Mesenchymal stem cell (in vitro differentiated cells and primary cell): Measurements from ENCODE around the gene BORCS6.
A peak's percentile ranks its signal among the peaks of the same experiment; 100 is the strongest.

Source experiments
- DNase-seq: peaks from one replicate; pipeline ENCODE4 v3.0.0-alpha.2; 2013
- H2AFZ ChIP-seq: one replicate; pipeline ENCODE4 v1.6.1; 2013; ENCODE audit warnings: low read depth, mild to moderate bottlenecking, control low read depth, inconsistent platforms, low read length, moderate library complexity
- H2AK5ac ChIP-seq: 2 replicates; pipeline ENCODE4 v1.6.1; 2013; ENCODE audit warnings: low read length, moderate library complexity, mild to moderate bottlenecking, inconsistent platforms; ENCODE audit not compliant: severe bottlenecking
- H2BK120ac ChIP-seq: one replicate; pipeline ENCODE4 v1.6.1; 2013; ENCODE audit warnings: low read depth, mild to moderate bottlenecking, inconsistent platforms, low read length, moderate library complexity
- H2BK12ac ChIP-seq, 2 experiments: one replicate each; pipeline ENCODE4 v1.6.1; 2013; ENCODE audit warnings: inconsistent platforms in 2 of 2, low read length in 2 of 2, mild to moderate bottlenecking in 2 of 2, moderate library complexity in 2 of 2, control low read depth in 1 of 2
- H2BK15ac ChIP-seq: one replicate; pipeline ENCODE4 v1.6.1; 2013; ENCODE audit warnings: mild to moderate bottlenecking, low read depth, inconsistent platforms; ENCODE audit not compliant: poor library complexity, severe bottlenecking
- H2BK5ac ChIP-seq: 2 replicates; pipeline ENCODE4 v1.6.1; 2013; ENCODE audit warnings: low read depth, mild to moderate bottlenecking, low read length, control low read depth, inconsistent platforms; ENCODE audit not compliant: poor library complexity, severe bottlenecking
- H3K14ac ChIP-seq, 2 experiments: one replicate each; pipeline ENCODE4 v1.6.1; 2013; ENCODE audit warnings: inconsistent platforms in 2 of 2, low read length in 2 of 2, control low read depth in 1 of 2, mild to moderate bottlenecking in 1 of 2, moderate library complexity in 1 of 2
- H3K18ac ChIP-seq, 2 experiments: one replicate each; pipeline ENCODE4 v1.6.1; 2013; ENCODE audit warnings: inconsistent platforms in 2 of 2, low read length in 2 of 2, control low read depth in 1 of 2, low read depth in 1 of 2, mild to moderate bottlenecking in 1 of 2
- H3K23ac ChIP-seq, 2 experiments: one replicate each; pipeline ENCODE4 v1.6.1; 2013; ENCODE audit warnings: inconsistent platforms in 2 of 2, low read length in 2 of 2, mild to moderate bottlenecking in 2 of 2, moderate library complexity in 2 of 2, control low read depth in 1 of 2
- H3K27ac ChIP-seq: 2 replicates; pipeline ENCODE4 v1.5.1; 2013; ENCODE audit warnings: mild to moderate bottlenecking, moderate library complexity, low read length, control low read depth, inconsistent platforms; ENCODE audit not compliant: poor library complexity, severe bottlenecking
- H3K27me3 ChIP-seq, 2 experiments: 2 replicates each; pipeline versions ENCODE4 v1.6.1 to v1.7.0; 2013; ENCODE audit warnings: low read length in 2 of 2, mild to moderate bottlenecking in 2 of 2, moderate library complexity in 2 of 2, control low read depth in 1 of 2, inconsistent platforms in 1 of 2; ENCODE audit not compliant: control insufficient read depth in 1 of 2, insufficient read depth in 1 of 2
- H3K36me3 ChIP-seq, 2 experiments: 2 replicates each; pipeline versions ENCODE4 v1.6.1 to v1.7.0; 2013; ENCODE audit warnings: low read length in 2 of 2, control low read depth in 1 of 2, inconsistent platforms in 1 of 2, low read depth in 1 of 2, mild to moderate bottlenecking in 1 of 2; ENCODE audit not compliant: insufficient read depth in 2 of 2, control insufficient read depth in 1 of 2
- H3K4ac ChIP-seq, 2 experiments: one replicate each; pipeline ENCODE4 v1.6.1; 2013; ENCODE audit warnings: inconsistent platforms in 2 of 2, low read length in 2 of 2, mild to moderate bottlenecking in 2 of 2, moderate library complexity in 2 of 2, control low read depth in 1 of 2, low read depth in 1 of 2
- H3K4me1 ChIP-seq: 2 replicates; pipeline ENCODE4 v1.6.1; 2013; ENCODE audit warnings: low read depth, low read length, control low read depth; ENCODE audit not compliant: control insufficient read depth, insufficient read depth
- H3K4me2 ChIP-seq: 2 replicates; pipeline ENCODE4 v1.6.1; 2013; ENCODE audit warnings: low read length, mild to moderate bottlenecking, inconsistent platforms; ENCODE audit not compliant: poor library complexity, severe bottlenecking
- H3K4me3 ChIP-seq, 2 experiments: 2 replicates each; pipeline versions ENCODE4 v1.5.1 to v1.7.0; 2013; ENCODE audit warnings: low read length in 2 of 2, mild to moderate bottlenecking in 2 of 2, control low read depth in 1 of 2, low read depth in 1 of 2; ENCODE audit not compliant: insufficient read depth in 1 of 2
- H3K79me1 ChIP-seq: replicated peaks from 2 replicates; pipeline ENCODE4 v1.6.1; 2013; ENCODE audit warnings: mild to moderate bottlenecking, control low read depth, low read length, inconsistent platforms; ENCODE audit not compliant: poor library complexity, severe bottlenecking
- H3K9ac ChIP-seq: 2 replicates; pipeline ENCODE4 v1.7.0; 2013; ENCODE audit warnings: mild to moderate bottlenecking, low read length, moderate library complexity
- H3K9me3 ChIP-seq: 2 replicates; pipeline ENCODE4 v1.7.0; 2013; ENCODE audit warnings: mild to moderate bottlenecking, low read length; ENCODE audit not compliant: control insufficient read depth
- H4K8ac ChIP-seq: one replicate; pipeline ENCODE4 v1.6.1; 2013; ENCODE audit warnings: inconsistent platforms, mild to moderate bottlenecking, low read length, moderate library complexity
- H4K91ac ChIP-seq: one replicate; pipeline ENCODE4 v1.6.1; 2013; ENCODE audit warnings: mild to moderate bottlenecking, low read length, inconsistent platforms
- WGBS: methylation state at CpG from one replicate; pipeline ENCODE4 v1.1.7; 2013; ENCODE audit warnings: mixed read lengths; 5-methylcytosine and 5-hydroxymethylcytosine counted together

BORCS6 gene

DNA sequence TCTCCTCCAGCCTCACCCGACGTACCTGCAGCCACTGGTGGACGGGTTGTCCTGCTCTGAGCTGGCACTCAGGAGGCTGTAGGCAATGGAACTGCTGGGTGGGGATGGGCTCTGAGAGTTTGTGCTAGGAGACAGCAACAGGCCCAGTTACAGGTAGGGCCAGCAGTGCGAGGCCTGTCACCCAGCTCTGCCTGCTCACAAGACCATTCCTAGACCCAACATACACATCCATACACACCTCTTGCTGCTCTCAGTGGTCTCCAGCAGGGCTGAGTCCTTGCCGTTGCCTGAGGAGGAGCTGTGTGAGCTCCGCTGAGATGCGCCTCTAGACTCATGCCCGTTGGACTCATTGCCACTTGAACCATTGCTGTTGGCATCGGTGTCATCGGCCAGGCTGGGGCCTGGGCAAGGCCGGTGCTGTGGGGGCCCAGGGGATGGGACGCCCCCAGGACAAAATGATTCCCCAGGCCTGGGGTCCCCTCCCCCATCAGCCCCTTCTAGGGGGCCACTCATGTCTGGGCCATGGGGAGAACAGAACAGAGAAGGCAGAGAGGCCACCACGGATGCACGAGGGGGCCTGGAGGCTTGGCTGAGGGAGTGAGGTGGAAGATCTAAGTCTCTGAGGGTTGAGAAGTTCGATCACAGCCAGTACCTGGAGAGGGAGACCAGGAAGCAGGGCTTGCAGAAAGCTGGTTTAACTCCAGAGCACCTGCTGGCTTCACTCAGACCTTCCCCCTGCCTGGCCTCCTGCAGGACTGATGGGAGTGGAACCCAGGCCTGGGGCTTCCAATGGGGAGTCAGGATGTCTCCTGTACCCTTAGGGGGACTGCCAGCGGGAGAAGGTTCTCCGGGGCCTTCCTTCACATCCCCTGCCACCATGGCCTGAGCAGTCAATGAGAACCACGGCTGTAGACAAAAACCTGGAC lies 39.5 kb downstream of the BORCS6 start:
- WGBS: 88% methylated on average over 16 of the region's 18 CpGs
- H3K4me1 ChIP-seq: peaks cover 40% of the 10 kb centered on the region
- H3K4me3 ChIP-seq: peak overlapping the region in 1 of 2 experiments; percentile 86
- no peak overlapping the region for H4K91ac ChIP-seq
- H3K9me3 ChIP-seq: no peaks in the 10 kb centered on the region
- H2BK5ac ChIP-seq: no peak overlapping the region
- H3K18ac ChIP-seq: no peak overlapping the region
- H3K79me1 ChIP-seq: peaks cover 42% of the 10 kb centered on the region
- H4K8ac ChIP-seq: no peak overlapping the region
- H2AFZ ChIP-seq: no peak overlapping the region
- no peak overlapping the region for H3K14ac ChIP-seq
- H3K27ac ChIP-seq: peak overlapping the region; percentile 4
- no peak overlapping the region for H3K23ac ChIP-seq
- no peak overlapping the region for H2BK12ac ChIP-seq
- H3K9ac ChIP-seq: peak overlapping the region; percentile 98
- no peaks in the 10 kb centered on the region for H3K27me3 ChIP-seq
- peaks cover 47 to 53% of the 10 kb centered on the region in 2 experiments for H3K36me3 ChIP-seq
- no peak for DNase-seq
- no peak overlapping the region for H2AK5ac ChIP-seq
- H3K4ac ChIP-seq: peak overlapping the region in 1 of 2 experiments; percentile 57
- H2BK120ac ChIP-seq: no peak overlapping the region
- peak overlapping the region; percentile 95 for H3K4me2 ChIP-seq
- peak overlapping the region; percentile 8 for H2BK15ac ChIP-seq

DNA sequence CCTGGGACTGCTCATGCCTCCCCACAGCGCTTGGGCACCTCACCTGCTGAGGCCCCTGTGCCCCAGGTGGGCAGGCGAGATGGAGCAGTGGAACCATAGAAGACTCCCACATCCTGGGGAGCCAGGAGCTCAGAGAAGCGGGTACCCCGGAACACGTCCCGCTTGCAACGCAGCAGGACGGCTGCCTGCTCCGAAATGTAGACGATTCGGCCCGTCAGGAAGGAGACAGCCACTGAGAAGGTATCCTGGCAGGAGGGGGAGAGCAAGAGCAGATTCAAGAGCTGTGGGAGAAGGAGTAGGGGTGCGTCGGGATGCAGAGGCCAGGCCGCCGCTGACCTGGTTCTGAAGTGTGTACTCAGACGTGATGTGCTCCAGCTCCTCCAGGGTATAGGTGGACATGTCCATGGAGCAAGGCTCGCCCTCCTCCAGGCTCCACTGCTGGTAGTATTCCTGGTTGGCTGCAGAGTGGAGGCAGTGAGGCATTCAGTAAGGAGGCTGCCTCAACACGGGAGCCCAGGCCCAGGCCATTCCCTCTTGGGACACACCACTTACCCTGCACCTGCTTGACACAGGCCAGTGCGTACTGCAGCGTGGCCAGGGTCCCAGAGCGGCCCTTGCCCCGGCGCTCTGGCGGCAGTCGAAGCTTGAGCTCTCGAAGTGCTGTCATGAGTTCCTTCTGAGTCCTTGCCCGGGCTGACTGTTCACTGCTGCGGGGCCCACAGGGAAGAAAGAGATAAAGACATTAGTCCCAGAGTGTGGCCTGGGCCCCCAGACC lies 40.4 kb downstream of the BORCS6 start:
- Histone ChIP-seq H2AFZ (no peak overlapping the region), H3K4ac (no peak overlapping the region), H3K27ac (no peak overlapping the region), H3K79me1 (peaks cover 39% of the 10 kb centered on the region), H2AK5ac (no peak overlapping the region), H2BK5ac (no peak overlapping the region), H4K8ac (no peak overlapping the region), H3K4me1 (peaks cover 36% of the 10 kb centered on the region), H3K36me3 (peaks cover 52 to 60% of the 10 kb centered on the region in 2 experiments), H3K9me3 (no peaks in the 10 kb centered on the region), H2BK15ac (no peak overlapping the region), H2BK120ac (no peak overlapping the region), H3K14ac (no peak overlapping the region), H2BK12ac (no peak overlapping the region), H3K9ac (no peak overlapping the region), H3K18ac (no peak overlapping the region), H3K27me3 (no peaks in the 10 kb centered on the region), H4K91ac (no peak overlapping the region), H3K4me3 (no peak overlapping the region), H3K23ac (no peak overlapping the region), H3K4me2 (no peak overlapping the region)
- 95% methylated on average over 29 of the region's 29 CpGs for WGBS
- DNase-seq: no peak

DNA sequence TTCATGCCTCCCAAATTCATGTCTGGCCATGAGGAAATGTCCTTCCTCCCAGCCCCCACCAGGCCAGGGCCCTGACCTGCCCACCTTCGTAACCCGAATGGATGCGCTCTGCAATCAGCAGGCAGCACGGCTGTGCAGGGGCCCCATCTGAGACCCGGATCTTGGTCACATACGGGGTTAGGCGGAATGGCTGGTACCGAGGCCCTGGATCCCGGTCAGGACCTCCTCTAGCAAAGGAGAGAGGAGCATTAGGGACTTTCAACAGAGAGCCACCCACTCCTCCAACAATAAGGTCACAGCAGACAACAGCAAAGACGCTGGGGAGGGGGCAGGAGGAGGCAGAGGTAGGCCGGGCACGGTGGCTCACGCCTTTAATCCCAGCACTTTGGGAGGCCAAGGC lies 41.4 kb downstream of the BORCS6 start:
- H3K9ac ChIP-seq: no peak overlapping the region
- peaks cover 62 to 70% of the 10 kb centered on the region in 2 experiments for H3K36me3 ChIP-seq
- H3K4me3 ChIP-seq: no peak overlapping the region
- no peak overlapping the region for H2BK15ac ChIP-seq
- H2BK12ac ChIP-seq: no peak overlapping the region
- H3K18ac ChIP-seq: no peak overlapping the region
- H3K4me2 ChIP-seq: no peak overlapping the region
- H3K14ac ChIP-seq: no peak overlapping the region
- H4K8ac ChIP-seq: no peak overlapping the region
- H3K23ac ChIP-seq: no peak overlapping the region
- H3K4ac ChIP-seq: no peak overlapping the region
- no peak overlapping the region for H3K27ac ChIP-seq
- WGBS: 96% methylated on average over 11 of the region's 13 CpGs
- H3K79me1 ChIP-seq: peaks cover 38% of the 10 kb centered on the region
- peaks cover 29% of the 10 kb centered on the region for H3K4me1 ChIP-seq
- H4K91ac ChIP-seq: no peak overlapping the region
- H2BK120ac ChIP-seq: no peak overlapping the region
- H3K9me3 ChIP-seq: no peaks in the 10 kb centered on the region
- no peak overlapping the region for H2BK5ac ChIP-seq
- no peak overlapping the region for H2AK5ac ChIP-seq
- H2AFZ ChIP-seq: no peak overlapping the region
- no peak for DNase-seq
- no peaks in the 10 kb centered on the region for H3K27me3 ChIP-seq

DNA sequence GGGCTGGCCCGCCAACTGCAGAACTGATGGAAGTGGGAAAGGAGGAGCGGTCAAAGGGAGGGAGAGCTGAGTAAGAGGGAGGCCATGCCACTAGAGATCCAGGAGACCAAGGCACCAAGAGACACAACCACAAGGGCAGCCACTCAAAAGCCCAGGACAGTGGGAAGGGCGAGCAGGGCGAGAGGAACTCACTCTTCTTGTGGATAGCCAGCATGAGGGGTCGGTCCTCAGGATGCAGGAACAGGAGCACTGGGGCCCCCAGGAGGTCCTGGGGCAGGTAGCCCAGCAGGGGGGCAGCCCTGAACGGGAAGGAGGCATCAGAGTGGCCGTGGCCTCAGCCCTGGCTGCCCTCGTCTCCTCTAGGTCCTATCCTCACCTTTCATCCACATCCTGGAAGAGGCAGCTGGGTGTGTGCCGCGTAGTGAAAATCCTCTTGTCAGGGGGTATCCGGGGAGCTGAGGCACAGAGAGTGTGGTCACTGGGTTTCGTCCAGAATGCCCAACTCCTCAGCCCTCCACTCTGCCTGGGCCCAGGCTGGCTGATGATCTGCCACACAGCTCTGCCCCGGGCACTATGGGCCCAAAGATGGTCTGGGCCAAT lies 42.1 kb downstream of the BORCS6 start:
- no peak overlapping the region for H2BK12ac ChIP-seq
- no peak for DNase-seq
- no peaks in the 10 kb centered on the region for H3K9me3 ChIP-seq
- H2BK120ac ChIP-seq: no peak overlapping the region
- H3K18ac ChIP-seq: no peak overlapping the region
- no peak overlapping the region for H3K23ac ChIP-seq
- no peak overlapping the region for H4K8ac ChIP-seq
- H2AFZ ChIP-seq: no peak overlapping the region
- H3K36me3 ChIP-seq: peaks cover 63 to 75% of the 10 kb centered on the region in 2 experiments
- H3K14ac ChIP-seq: no peak overlapping the region
- no peak overlapping the region for H3K4me3 ChIP-seq
- peaks cover 25% of the 10 kb centered on the region for H3K4me1 ChIP-seq
- H2AK5ac ChIP-seq: no peak overlapping the region
- H3K4me2 ChIP-seq: no peak overlapping the region
- WGBS: 96% methylated on average over 13 of the region's 13 CpGs
- no peak overlapping the region for H2BK5ac ChIP-seq
- H3K4ac ChIP-seq: no peak overlapping the region
- H4K91ac ChIP-seq: peak overlapping the region; percentile 10
- no peak overlapping the region for H3K27ac ChIP-seq
- H3K27me3 ChIP-seq: no peaks in the 10 kb centered on the region
- no peak overlapping the region for H3K9ac ChIP-seq
- no peak overlapping the region for H2BK15ac ChIP-seq
- H3K79me1 ChIP-seq: peaks cover 37% of the 10 kb centered on the region
